GM19193 (cell line): ENCODE data around the gene ECI1.
A peak's percentile ranks its signal among the peaks of the same experiment; 100 is the strongest.

ENCODE experiments used
- POLR2A ChIP-seq: IDR thresholded peaks from 4 replicates; pipeline ENCODE4 v1.6.1; 2011; ENCODE audit not compliant: insufficient read depth, insufficient read length; ENCODE audit errors: extremely low read depth

The ECI1 gene

GRCh38 chr16:2213817-2214718 is 37.3 kb downstream of the ECI1 start:
- TF ChIP-seq POLR2A = no peak

GRCh38 chr16:2212362-2213324 is 38.7 kb downstream of the ECI1 start:
- TF ChIP-seq POLR2A = no peak

- TF ChIP-seq POLR2A = no peak
Measured at GRCh38 chr16:2211923-2212347, 39.5 kb downstream of the ECI1 start.

GRCh38 chr16:2210386-2211365 is 40.7 kb downstream of the ECI1 start, which contains the start of gene BRICD5:
Gene BRICD5 (minus strand): TSS chr16:2210863. CDS start chr16:2210833, 30 bp downstream.
- no peak for TF ChIP-seq POLR2A

GRCh38 chr16:2210009-2210332 is 41.4 kb downstream of the ECI1 start:
- no peak for TF ChIP-seq POLR2A

- no peak for TF ChIP-seq POLR2A
Measured at GRCh38 chr16:2209258-2210008, 42.0 kb downstream of the ECI1 start.

GRCh38 chr16:2208772-2209171 is 42.6 kb downstream of the ECI1 start:
- no peak for TF ChIP-seq POLR2A

GRCh38 chr16:2208308-2208707 is 43.1 kb downstream of the ECI1 start:
- no peak for TF ChIP-seq POLR2A

- no peak for TF ChIP-seq POLR2A
Measured at GRCh38 chr16:2207872-2208271, 43.5 kb downstream of the ECI1 start.

- no peak for TF ChIP-seq POLR2A
Measured at GRCh38 chr16:2206780-2207433, 44.5 kb downstream of the ECI1 start.

- no peak for TF ChIP-seq POLR2A
Measured at GRCh38 chr16:2206420-2206779, 45.0 kb downstream of the ECI1 start.

- no peak for TF ChIP-seq POLR2A
Measured at GRCh38 chr16:2205967-2206313, 45.4 kb downstream of the ECI1 start.

GRCh38 chr16:2205104-2205966 is 46.1 kb downstream of the ECI1 start, which contains the start of gene MLST8:
Gene MLST8 (plus strand): TSS chr16:2205454. CDS start chr16:2206086, 632 bp downstream.
- TF ChIP-seq POLR2A = peak; percentile 96
